Mammary epithelial cell (primary cell): Measurements from ENCODE around the gene TTLL8.

Source experiments
- CTCF ChIP-seq, 2 donors: IDR thresholded peaks in 1 of 2; conservative IDR thresholded peaks in 1 of 2; 2 replicates each; pipeline ENCODE4 v1.5.1; 2011 to 2012; ENCODE audit warnings: inconsistent platforms in 2 of 2, low read length in 2 of 2, mild to moderate bottlenecking in 2 of 2, control low read depth in 1 of 2, low read depth in 1 of 2; ENCODE audit not compliant: insufficient read depth in 1 of 2; ENCODE audit errors: extremely low read depth in 1 of 2
- EZH2 ChIP-seq: IDR thresholded peaks from 2 replicates; pipeline ENCODE4 v1.6.1; 2012; ENCODE audit warnings: low read length, inconsistent platforms, borderline replicate concordance

GRCh38 chr22:50051930-50052329 is 6.2 kb downstream of the TTLL8 start:
- TF ChIP-seq CTCF (conservative IDR thresholded peaks at IDR 0.05 in 1 of 2, IDR thresholded peaks at IDR 0.05 in 1 of 2; ENCODE audit: extremely low read depth in 1 of 2, insufficient read depth in 1 of 2, low read depth in 1 of 2, low read length in 2 of 2) = no peak
- TF ChIP-seq EZH2 = no peak
